Chondrocyte (in vitro differentiated cells): ENCODE data around the gene KRI1. TPM values are rescaled to one million over a fixed set of nuclear protein-coding genes. Genes with fewer than 3 reads are reported as not detected.

Experiments used
- DNase-seq: peaks from one replicate; pipeline ENCODE4 v3.0.0; 2021; ENCODE audit warnings: mixed read lengths, low spot score
- H3K27ac Mint-ChIP-seq: one replicate; pipeline ENCODE4 v1.8.0; 2021; ENCODE audit warnings: mild to moderate bottlenecking, moderate library complexity, mixed read lengths; ENCODE audit not compliant: unreplicated experiment
- H3K27me3 Mint-ChIP-seq: 2 replicates; pipeline ENCODE4 v1.8.0; 2021; ENCODE audit warnings: low read depth, mixed read lengths
- H3K36me3 Mint-ChIP-seq: 2 replicates; pipeline ENCODE4 v1.8.0; 2021; ENCODE audit warnings: low read depth, mixed read lengths
- H3K4me1 Mint-ChIP-seq: 2 replicates; pipeline ENCODE4 v1.8.0; 2021; ENCODE audit warnings: low read depth, mild to moderate bottlenecking, mixed read lengths
- H3K4me3 Mint-ChIP-seq: one replicate; pipeline ENCODE4 v1.8.0; 2021; ENCODE audit warnings: mild to moderate bottlenecking, moderate library complexity, mixed read lengths; ENCODE audit not compliant: unreplicated experiment
- H3K9me3 Mint-ChIP-seq: 2 replicates; pipeline ENCODE4 v1.8.0; 2021; ENCODE audit warnings: low read depth, mixed read lengths
- CTCF ChIP-seq: fragments of 200-600 bp; sonication (generic); IDR thresholded peaks from 2 replicates; pipeline ENCODE4 v1.5.0; 2021; ENCODE audit warnings: antibody characterized with exemption, mild to moderate bottlenecking, moderate library complexity
- total RNA-seq: library from RNA; stranded (reverse); gene quantifications from 3 replicates; pipeline ENCODE4 v1.2.1, GENCODE V29; 2021

KRI1 gene
- total RNA-seq, 1 donor from 2014 or later, result 14.2 TPM

GRCh38 chr19:10603873-10604459, 38.2 kb upstream of the KRI1 start:
- TF ChIP-seq CTCF, result no peak
- peak overlapping the region; percentile 98 for H3K27ac Mint-ChIP-seq
- DNase-seq, result no peak
- H3K4me1 Mint-ChIP-seq, result peaks cover 21% of the 10 kb centered on the region
- H3K4me3 Mint-ChIP-seq, result peak overlapping the region; percentile 89
- H3K9me3 Mint-ChIP-seq, result no peaks in the 10 kb centered on the region
- peaks cover 2% of the 10 kb centered on the region for H3K36me3 Mint-ChIP-seq
- H3K27me3 Mint-ChIP-seq, result no peaks in the 10 kb centered on the region

GRCh38 chr19:10603084-10603872, 37.5 kb upstream of the KRI1 start:
- Mint-ChIP-seq H3K9me3 (no peaks in the 10 kb centered on the region), H3K27me3 (no peaks in the 10 kb centered on the region), H3K4me1 (peaks cover 21% of the 10 kb centered on the region), H3K4me3 (peak overlapping the region; percentile 89), H3K27ac (peak overlapping the region; percentile 98), H3K36me3 (peaks cover 2% of the 10 kb centered on the region)
- TF ChIP-seq CTCF, result peak; percentile 13
- DNase-seq, result no peak

DNA sequence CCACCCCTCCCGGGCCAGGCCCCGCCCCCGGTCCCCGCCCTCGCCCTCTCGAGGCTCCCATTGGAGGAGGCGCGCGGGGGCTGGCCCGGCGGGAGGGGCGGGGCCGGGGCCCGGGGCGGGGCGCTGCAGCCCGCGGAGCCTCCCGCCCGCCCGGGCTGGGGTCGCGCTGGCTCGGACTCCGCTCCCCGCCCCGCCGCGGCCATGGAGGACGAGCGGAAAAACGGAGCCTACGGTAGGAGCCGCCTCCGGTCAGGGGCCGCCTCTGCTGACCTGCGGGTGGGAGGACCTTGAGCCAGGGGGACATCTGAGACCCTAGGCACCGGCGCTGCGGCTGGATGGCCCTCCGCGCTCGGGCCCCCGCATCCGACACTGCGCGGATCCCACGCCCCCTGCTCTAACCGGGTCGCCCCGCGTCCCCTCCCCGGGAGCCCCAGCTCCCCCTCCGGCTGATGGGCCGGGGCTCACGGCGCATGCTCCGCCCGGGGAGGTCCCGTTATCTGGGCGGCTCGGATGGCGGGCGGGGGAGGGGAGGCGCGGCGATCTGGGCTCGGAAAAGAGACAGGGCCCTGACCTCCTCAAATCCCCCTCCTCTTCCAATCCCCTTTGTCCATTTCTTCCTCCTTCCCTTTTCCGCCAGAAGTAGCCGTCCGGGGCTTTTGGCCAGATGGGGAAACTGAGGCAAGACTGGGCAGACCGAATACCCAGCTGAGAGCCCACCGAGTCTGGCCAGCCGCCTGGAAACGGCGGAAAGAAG, 36.7 kb upstream of the KRI1 start:
- no peaks in the 10 kb centered on the region for H3K9me3 Mint-ChIP-seq
- H3K36me3 Mint-ChIP-seq, result peaks cover 2% of the 10 kb centered on the region
- no peaks in the 10 kb centered on the region for H3K27me3 Mint-ChIP-seq
- no peak for DNase-seq
- H3K4me3 Mint-ChIP-seq, result peak overlapping the region; percentile 89
- H3K27ac Mint-ChIP-seq, result peak overlapping the region; percentile 98
- peaks cover 21% of the 10 kb centered on the region for H3K4me1 Mint-ChIP-seq
- TF ChIP-seq CTCF, result no peak

DNA sequence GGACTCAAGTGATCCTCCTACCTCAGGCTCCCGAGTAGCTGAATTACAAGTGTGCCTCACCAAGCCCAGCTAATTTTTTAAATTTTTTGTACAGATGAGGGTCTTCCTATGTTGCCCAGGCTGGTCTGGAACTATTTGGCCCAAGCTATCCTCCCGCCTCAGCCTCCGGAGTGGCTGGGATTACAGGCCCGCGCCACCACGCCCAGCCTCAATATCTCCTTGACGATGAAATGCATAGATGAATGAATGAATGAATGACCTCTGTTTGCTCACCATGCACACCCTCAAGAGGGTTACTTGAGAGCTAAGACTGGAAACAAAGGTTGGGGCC, 36.2 kb upstream of the KRI1 start:
- TF ChIP-seq CTCF, result no peak
- no peaks in the 10 kb centered on the region for H3K27me3 Mint-ChIP-seq
- no peak overlapping the region for H3K27ac Mint-ChIP-seq
- H3K4me1 Mint-ChIP-seq, result peaks cover 21% of the 10 kb centered on the region
- H3K36me3 Mint-ChIP-seq, result no peaks in the 10 kb centered on the region
- no peaks in the 10 kb centered on the region for H3K9me3 Mint-ChIP-seq
- peak overlapping the region; percentile 58 for H3K4me3 Mint-ChIP-seq
- no peak for DNase-seq

DNA sequence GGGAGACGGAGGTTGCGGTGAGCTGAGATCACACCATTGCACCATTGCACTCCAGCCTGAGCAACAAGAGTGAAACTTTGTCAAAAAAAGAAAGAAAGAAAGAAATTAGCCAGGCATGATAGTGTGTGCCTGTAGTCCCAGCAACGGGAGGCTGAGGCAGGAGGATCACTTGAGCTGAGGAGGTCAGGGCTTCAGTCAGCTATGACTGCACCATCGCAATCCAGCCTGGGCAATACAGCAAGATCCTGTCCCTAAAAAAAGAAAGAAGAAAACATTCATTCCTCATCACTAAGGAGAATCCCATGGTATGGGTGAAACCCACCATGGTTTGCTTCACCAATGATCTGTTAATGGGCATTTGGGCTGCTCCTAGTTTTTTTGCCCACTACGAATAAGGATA, 34.3 kb upstream of the KRI1 start:
- TF ChIP-seq CTCF, result no peak
- H3K27me3 Mint-ChIP-seq, result peaks cover 2% of the 10 kb centered on the region
- peaks cover 21% of the 10 kb centered on the region for H3K4me1 Mint-ChIP-seq
- H3K4me3 Mint-ChIP-seq, result no peak overlapping the region
- H3K9me3 Mint-ChIP-seq, result no peaks in the 10 kb centered on the region
- H3K36me3 Mint-ChIP-seq, result no peaks in the 10 kb centered on the region
- H3K27ac Mint-ChIP-seq, result no peak overlapping the region
- DNase-seq, result no peak
